HepG2 (cell line): Measurements from ENCODE around the gene THRAP3. TPM values are rescaled to one million over a fixed set of nuclear protein-coding genes. Genes with fewer than 3 reads are reported as not detected.
"Not testable (repeated sequence)": the region's sequence is repeated elsewhere in the genome, so short reads cannot be mapped to it uniquely, and the experiment has no call there.

Experiments used
- ATAC-seq: fragments of 200-7000 bp; cut with Tn5 transposase; 3 replicates; pipeline ENCODE4 v1.9.1; 2020; ENCODE audit warnings: mild to moderate bottlenecking, moderate library complexity
- BruUV-seq: library from RNA; stranded (reverse); fragments of 400-500 nt; replicated peaks from 2 replicates; lab custom pipeline; 2021; lab: Mats Ljungman, UMichigan
- CTCF ChIA-PET: fragments of 300-600 bp; formaldehyde crosslinking; extraction: SDS; loops from one replicate; lab custom pipeline; 2021; ENCODE audit warnings: low total read pairs, inconsistent platforms, low intra/inter-chr PET ratio; lab: Yijun Ruan, JAX
- POLR2A ChIA-PET: fragments of 350-600 bp; sonication (Branson Sonifier 250); formaldehyde crosslinking; loops from one replicate; lab custom pipeline; 2020; ENCODE audit warnings: antibody characterized with exemption, inconsistent platforms; lab: Yijun Ruan, JAX
- DNase-seq: peaks from one replicate; pipeline ENCODE4 v3.0.0-alpha.2; 2015; ENCODE audit warnings: low spot score
- FAIRE-seq: peaks from 3 replicates; lab custom pipeline; 2011; peaks lifted over from hg19 to GRCh38; lab: Jason Lieb, UNC
- H2AFZ ChIP-seq: one replicate; pipeline ENCODE4 v1.6.1; 2011; ENCODE audit warnings: low read length, inconsistent platforms
- H3K27ac ChIP-seq: fragments of 300-600 bp; 3 replicates; pipeline ENCODE4 v1.8.0; 2011; ENCODE audit warnings: mixed run types, mild to moderate bottlenecking, mixed read lengths, low read length, inconsistent platforms; ENCODE audit not compliant: insufficient read depth; ENCODE audit errors: extremely low read length
- H3K27me3 ChIP-seq, 2 experiments: fragments of 200-600 bp in 1 of 2; 2 replicates in 1 of 2; 3 replicates in 1 of 2; pipeline versions ENCODE4 v1.6.0 to v1.8.0; 2011; ENCODE audit warnings: low read length in 2 of 2, mild to moderate bottlenecking in 2 of 2, moderate library complexity in 2 of 2, inconsistent platforms in 1 of 2; ENCODE audit not compliant: insufficient read depth in 2 of 2, control insufficient read depth in 1 of 2
- H3K36me3 ChIP-seq, 2 experiments: fragments of 200-600 bp in 1 of 2; replicated peaks in 1 of 2; 2 replicates in 1 of 2; 3 replicates in 1 of 2; pipeline versions ENCODE4 v1.5.1 to v1.8.0; 2011; ENCODE audit warnings: low read length in 2 of 2, inconsistent platforms in 1 of 2; ENCODE audit not compliant: insufficient read depth in 2 of 2, control insufficient read depth in 1 of 2
- H3K4me1 ChIP-seq: 2 replicates; pipeline ENCODE4 v1.5.1; 2012; ENCODE audit warnings: low read length, inconsistent platforms; ENCODE audit not compliant: insufficient read depth
- H3K4me2 ChIP-seq: 2 replicates; pipeline ENCODE4 v1.6.0; 2011; ENCODE audit warnings: low read depth, low read length, inconsistent platforms
- H3K4me3 ChIP-seq, 3 experiments: fragments of 200-600 bp in 1 of 3; sonication (generic), shearing (Covaris generic) in 1 of 3; replicated peaks in 1 of 3; 2 replicates each; pipeline ENCODE4 v1.5.1; 2011 to 2016; ENCODE audit warnings: low read length in 3 of 3, inconsistent platforms in 2 of 3, low read depth in 2 of 3, mild to moderate bottlenecking in 2 of 3, control low read depth in 1 of 3, mixed read lengths in 1 of 3; ENCODE audit not compliant: insufficient read depth in 1 of 3
- H3K79me2 ChIP-seq: one replicate; pipeline ENCODE4 v1.6.1; 2011; ENCODE audit warnings: low read length, inconsistent platforms; ENCODE audit not compliant: insufficient read depth
- H3K9ac ChIP-seq: 2 replicates; pipeline ENCODE4 v1.6.0; 2011; ENCODE audit warnings: mild to moderate bottlenecking, low read depth, low read length, inconsistent platforms; ENCODE audit not compliant: insufficient read depth
- H3K9me3 ChIP-seq: 2 replicates; pipeline ENCODE4 v1.5.1; 2012; ENCODE audit warnings: mild to moderate bottlenecking, low read length
- H4K20me1 ChIP-seq: 2 replicates; pipeline ENCODE4 v1.6.0; 2011; ENCODE audit warnings: inconsistent platforms, mild to moderate bottlenecking, low read length, moderate library complexity; ENCODE audit not compliant: insufficient read depth
- ZNF644 ChIP-seq: IDR thresholded peaks from 2 replicates; pipeline ENCODE4 v1.6.1; 2016; ENCODE audit warnings: low read depth
- WGBS: methylation state at CpG from one replicate; pipeline ENCODE4 v1.1.6; 2017; ENCODE audit warnings: low lambda C conversion rate; 5-methylcytosine and 5-hydroxymethylcytosine counted together
- in situ Hi-C: cut with HindIII; loops from 2 replicates; pipeline ENCODE4 v1.10.0; 2017; ENCODE audit warnings: low pct_unique_long_range_greater_than_20kb; ENCODE audit not compliant: extremely low pct_ligation_motif_present
- intact Hi-C: fragments of 100-400 bp; cut with micrococcal nuclease; formaldehyde crosslinking; loops from one replicate; pipeline ENCODE4 v1.10.0; 2022; ENCODE audit not compliant: unreplicated experiment
- polyA plus RNA-seq, 8 experiments: library from polyadenylated mRNA; depleted of rRNA in 3 of 8; stranded (reverse) in 7 of 8; unstranded in 1 of 8; fragments of >200 nt; fragmentation: Illumina TruSeq in 4 of 8; extraction: Trizol in 4 of 8; gene quantifications; 2 replicates each; pipeline versions ENCODE4 v1.2.1 to v1.2.3, GENCODE V29; 2011 to 2016; ENCODE audit warnings: low read depth in 4 of 8, missing spikeins in 1 of 8, mixed read lengths in 1 of 8; ENCODE audit not compliant: insufficient read depth in 1 of 8
- total RNA-seq, 5 experiments: library from RNA; depleted of rRNA; stranded (reverse); fragments of >200 nt; fragmentation: Illumina TruSeq; extraction: Trizol; gene quantifications; 2 replicates each; pipeline ENCODE4 v1.2.3, GENCODE V29; 2016; ENCODE audit warnings: low read depth in 1 of 5
- TF ChIP-seq, protein P1 (sequence below): IDR thresholded peaks from 2 replicates; pipeline ENCODE4 v1.4.0; 2020; ENCODE audit warnings: mild to moderate bottlenecking, missing genetic modification reagents

Gene THRAP3
- total and polyA plus RNA-seq, 2 of the 13 experiments (the other 11 are each of a cell fraction or from before 2014, with no cell fraction given), result 45.0 to 92.6 TPM

- TF ChIP-seq, protein P1, sequence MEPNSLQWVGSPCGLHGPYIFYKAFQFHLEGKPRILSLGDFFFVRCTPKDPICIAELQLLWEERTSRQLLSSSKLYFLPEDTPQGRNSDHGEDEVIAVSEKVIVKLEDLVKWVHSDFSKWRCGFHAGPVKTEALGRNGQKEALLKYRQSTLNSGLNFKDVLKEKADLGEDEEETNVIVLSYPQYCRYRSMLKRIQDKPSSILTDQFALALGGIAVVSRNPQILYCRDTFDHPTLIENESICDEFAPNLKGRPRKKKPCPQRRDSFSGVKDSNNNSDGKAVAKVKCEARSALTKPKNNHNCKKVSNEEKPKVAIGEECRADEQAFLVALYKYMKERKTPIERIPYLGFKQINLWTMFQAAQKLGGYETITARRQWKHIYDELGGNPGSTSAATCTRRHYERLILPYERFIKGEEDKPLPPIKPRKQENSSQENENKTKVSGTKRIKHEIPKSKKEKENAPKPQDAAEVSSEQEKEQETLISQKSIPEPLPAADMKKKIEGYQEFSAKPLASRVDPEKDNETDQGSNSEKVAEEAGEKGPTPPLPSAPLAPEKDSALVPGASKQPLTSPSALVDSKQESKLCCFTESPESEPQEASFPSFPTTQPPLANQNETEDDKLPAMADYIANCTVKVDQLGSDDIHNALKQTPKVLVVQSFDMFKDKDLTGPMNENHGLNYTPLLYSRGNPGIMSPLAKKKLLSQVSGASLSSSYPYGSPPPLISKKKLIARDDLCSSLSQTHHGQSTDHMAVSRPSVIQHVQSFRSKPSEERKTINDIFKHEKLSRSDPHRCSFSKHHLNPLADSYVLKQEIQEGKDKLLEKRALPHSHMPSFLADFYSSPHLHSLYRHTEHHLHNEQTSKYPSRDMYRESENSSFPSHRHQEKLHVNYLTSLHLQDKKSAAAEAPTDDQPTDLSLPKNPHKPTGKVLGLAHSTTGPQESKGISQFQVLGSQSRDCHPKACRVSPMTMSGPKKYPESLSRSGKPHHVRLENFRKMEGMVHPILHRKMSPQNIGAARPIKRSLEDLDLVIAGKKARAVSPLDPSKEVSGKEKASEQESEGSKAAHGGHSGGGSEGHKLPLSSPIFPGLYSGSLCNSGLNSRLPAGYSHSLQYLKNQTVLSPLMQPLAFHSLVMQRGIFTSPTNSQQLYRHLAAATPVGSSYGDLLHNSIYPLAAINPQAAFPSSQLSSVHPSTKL, result no peak
- no peak for TF ChIP-seq ZNF644 (CRISPR knock-in tag)
- TF ChIP-seq, all 625 proteins: peak for 0
Measured at GRCh38 chr1:36225283-36225899, 1.1 kb downstream of the THRAP3 start (continued).

- H2AFZ ChIP-seq, H3K9me3 ChIP-seq, H3K9ac ChIP-seq, in situ Hi-C loops, H3K4me3 ChIP-seq, H3K27ac ChIP-seq, FAIRE-seq, DNase-seq, BruUV-seq, intact Hi-C loops, ATAC-seq, H3K4me2 ChIP-seq, H3K27me3 ChIP-seq: not testable (repeated sequence)
- peaks cover 71% of the 10 kb centered on the region for H4K20me1 ChIP-seq
- ChIA-PET POLR2A (interaction anchor here (8.2 kb wide), 1 partner anchor 8 kb away, joined by 141 read pairs; no protein-coding TSS in a partner anchor), CTCF (interaction anchor here (0.6 kb wide), 1 partner anchor 69 kb away, joined by 3 read pairs; no protein-coding TSS in a partner anchor)
- 96% methylated on average over 12 of the region's 12 CpGs for WGBS
- peaks cover 94% of the 10 kb centered on the region for H3K79me2 ChIP-seq
- peaks cover 7 to 31% of the 10 kb centered on the region in 2 experiments; a peak in 4 of 5 replicates for H3K36me3 ChIP-seq
- H3K4me1 ChIP-seq, result peaks cover 79% of the 10 kb centered on the region
Measured at GRCh38 chr1:36230279-36230678, 6.0 kb downstream of the THRAP3 start.
